PC-3 (cell line): ENCODE measurements around the gene TTLL12.

Experiments used
- EZH2 ChIP-seq: fragments of 300-600 bp; sonication (generic); IDR thresholded peaks from one replicate; pipeline ENCODE4 v1.6.1; 2017; ENCODE audit warnings: antibody characterized with exemption, mild to moderate bottlenecking, low read length; ENCODE audit not compliant: unreplicated experiment
- EZH2phosphoT487 ChIP-seq: fragments of 300-600 bp; sonication (generic); IDR thresholded peaks from 2 replicates; pipeline ENCODE4 v1.6.1; 2018; ENCODE audit warnings: mild to moderate bottlenecking, antibody characterized with exemption, low read length, borderline replicate concordance
- TF ChIP-seq, protein P1 (sequence below): fragments of 300-600 bp; sonication (generic); conservative IDR thresholded peaks from 2 replicates; pipeline ENCODE4 v1.5.1; 2017; ENCODE audit warnings: antibody characterized with exemption, low read depth, mild to moderate bottlenecking, low read length

DNA sequence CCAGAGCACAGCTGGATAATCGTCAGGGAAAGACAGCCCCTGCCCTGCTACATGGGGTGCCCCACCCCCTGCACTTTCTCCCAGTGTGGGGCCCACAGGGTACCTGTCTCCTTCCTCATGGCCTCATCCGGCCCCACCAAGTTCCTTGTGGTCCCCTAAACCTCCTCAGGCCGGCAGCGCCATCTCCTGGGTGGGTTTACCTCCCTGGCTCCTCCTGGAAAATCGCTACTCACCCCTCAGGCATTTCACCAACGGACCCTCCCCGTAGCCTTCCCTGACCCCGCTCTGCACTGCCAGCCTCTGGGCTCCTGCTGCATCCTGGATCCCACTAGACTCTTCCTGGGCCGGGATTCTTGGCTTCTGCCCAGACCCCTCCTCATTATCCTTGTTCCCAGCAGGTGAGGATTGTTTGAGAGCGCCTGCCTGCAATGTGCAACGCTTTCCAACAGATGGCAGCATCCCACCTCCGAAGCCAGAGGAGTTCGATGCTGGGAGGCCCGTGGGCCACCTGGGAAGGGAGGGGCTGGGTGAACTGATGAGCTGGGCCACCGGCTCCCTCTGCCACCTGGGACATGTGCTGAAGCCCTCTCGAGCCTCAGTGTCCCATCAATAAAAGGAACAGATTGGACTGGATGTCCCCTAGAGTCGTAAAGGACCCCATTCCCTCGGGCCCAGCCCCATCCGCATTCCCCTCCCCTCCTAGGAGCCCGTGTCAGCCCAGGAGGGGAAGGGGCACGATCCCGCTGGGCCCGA is 44.2 kb upstream of the TTLL12 start:
- TF ChIP-seq EZH2 (no peak), EZH2phosphoT487 (no peak)
- TF ChIP-seq, protein P1, sequence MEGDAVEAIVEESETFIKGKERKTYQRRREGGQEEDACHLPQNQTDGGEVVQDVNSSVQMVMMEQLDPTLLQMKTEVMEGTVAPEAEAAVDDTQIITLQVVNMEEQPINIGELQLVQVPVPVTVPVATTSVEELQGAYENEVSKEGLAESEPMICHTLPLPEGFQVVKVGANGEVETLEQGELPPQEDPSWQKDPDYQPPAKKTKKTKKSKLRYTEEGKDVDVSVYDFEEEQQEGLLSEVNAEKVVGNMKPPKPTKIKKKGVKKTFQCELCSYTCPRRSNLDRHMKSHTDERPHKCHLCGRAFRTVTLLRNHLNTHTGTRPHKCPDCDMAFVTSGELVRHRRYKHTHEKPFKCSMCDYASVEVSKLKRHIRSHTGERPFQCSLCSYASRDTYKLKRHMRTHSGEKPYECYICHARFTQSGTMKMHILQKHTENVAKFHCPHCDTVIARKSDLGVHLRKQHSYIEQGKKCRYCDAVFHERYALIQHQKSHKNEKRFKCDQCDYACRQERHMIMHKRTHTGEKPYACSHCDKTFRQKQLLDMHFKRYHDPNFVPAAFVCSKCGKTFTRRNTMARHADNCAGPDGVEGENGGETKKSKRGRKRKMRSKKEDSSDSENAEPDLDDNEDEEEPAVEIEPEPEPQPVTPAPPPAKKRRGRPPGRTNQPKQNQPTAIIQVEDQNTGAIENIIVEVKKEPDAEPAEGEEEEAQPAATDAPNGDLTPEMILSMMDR, result peak; percentile 90
